ENCODE measurements around the gene PDIA2. TPM values are rescaled to one million over a fixed set of nuclear protein-coding genes. Genes with fewer than 3 reads are reported as not detected.
"Not testable (repeated sequence)": the region's sequence is repeated elsewhere in the genome, so short reads cannot be mapped to it uniquely, and the experiment has no call there.

Gene PDIA2
- polyA plus RNA-seq, 1 donor: 0.77 TPM

GRCh38 chr16:333406-334094 lies 50.6 kb downstream of the PDIA2 start:
- DNase-seq: no peak

- not testable (repeated sequence) for DNase-seq
Measured at GRCh38 chr16:334164-334832, 51.3 kb downstream of the PDIA2 start.

- not testable (repeated sequence) for DNase-seq
Measured at GRCh38 chr16:334861-335632, 52.1 kb downstream of the PDIA2 start.

- DNase-seq: no peak
Measured at GRCh38 chr16:336269-336668, 53.3 kb downstream of the PDIA2 start.

Other genes with a start within 250 kb of the PDIA2 start
- 8.4 TPM for gene POLR3K, start 229.6 kb upstream of the PDIA2 start, polyA plus RNA-seq (ENCODE audit: insufficient read length)
- 31.2 TPM for gene SNRNP25, start 229.3 kb upstream of the PDIA2 start, polyA plus RNA-seq (ENCODE audit: insufficient read length)
- gene RHBDF1, start 210.5 kb upstream of the PDIA2 start, polyA plus RNA-seq (ENCODE audit: insufficient read length): 47.2 TPM
- gene MPG, start 204.9 kb upstream of the PDIA2 start, polyA plus RNA-seq (ENCODE audit: insufficient read length): 29.8 TPM
- gene NPRL3, start 144.5 kb upstream of the PDIA2 start, polyA plus RNA-seq (ENCODE audit: insufficient read length): 34.9 TPM
- 1.9 TPM for gene HBZ, start 130.5 kb upstream of the PDIA2 start, polyA plus RNA-seq (ENCODE audit: insufficient read length)
- 9.6 TPM for gene HBM, start 117.2 kb upstream of the PDIA2 start, polyA plus RNA-seq (ENCODE audit: insufficient read length)
- 1,686 TPM for gene HBA2, start 110.3 kb upstream of the PDIA2 start, polyA plus RNA-seq (ENCODE audit: insufficient read length)
- gene HBA1, start 106.5 kb upstream of the PDIA2 start, polyA plus RNA-seq (ENCODE audit: insufficient read length): 1,043 TPM
- 1.1 TPM for gene HBQ1, start 102.7 kb upstream of the PDIA2 start, polyA plus RNA-seq (ENCODE audit: insufficient read length)
- gene LUC7L, start 53.7 kb upstream of the PDIA2 start, polyA plus RNA-seq (ENCODE audit: insufficient read length): 64.9 TPM
- 44.0 TPM for gene FAM234A, start 48.3 kb upstream of the PDIA2 start, polyA plus RNA-seq (ENCODE audit: insufficient read length)
- 1.6 TPM for gene RGS11, start 7.2 kb upstream of the PDIA2 start, polyA plus RNA-seq (ENCODE audit: insufficient read length)
- 0.92 TPM for gene ARHGDIG, start 2.6 kb upstream of the PDIA2 start, polyA plus RNA-seq (ENCODE audit: insufficient read length)
- 12.4 TPM for gene AXIN1, start 69.6 kb downstream of the PDIA2 start, polyA plus RNA-seq (ENCODE audit: insufficient read length)
- 47.8 TPM for gene MRPL28, start 87.4 kb downstream of the PDIA2 start, polyA plus RNA-seq (ENCODE audit: insufficient read length)
- 29.0 TPM for gene PGAP6, start 98.8 kb downstream of the PDIA2 start, polyA plus RNA-seq (ENCODE audit: insufficient read length)
- 74.0 TPM for gene NME4, start 114.0 kb downstream of the PDIA2 start, polyA plus RNA-seq (ENCODE audit: insufficient read length)
- gene DECR2, start 118.7 kb downstream of the PDIA2 start, polyA plus RNA-seq (ENCODE audit: insufficient read length): 13.7 TPM
- 30.0 TPM for gene RAB11FIP3, start 142.5 kb downstream of the PDIA2 start, polyA plus RNA-seq (ENCODE audit: insufficient read length)
- 31.7 TPM for gene CAPN15, start 244.5 kb downstream of the PDIA2 start, polyA plus RNA-seq (ENCODE audit: insufficient read length)